ENCODE measurements around the gene RPRD1B.

- TF ChIP-seq CTCF (IDR thresholded peaks at IDR 0.05) (no peak), ZFX (IDR thresholded peaks at IDR 0.05; ENCODE audit: borderline replicate concordance) (no peak)
Measured at GRCh38 chr20:38133680-38134426, 100.3 kb downstream of the RPRD1B start.
